ENCODE results near the gene MORC1.

- TF ChIP-seq CTCF (IDR thresholded peaks at IDR 0.05; ENCODE audit: low read length) (no peak), EZH2 (IDR thresholded peaks at IDR 0.05; ENCODE audit: borderline replicate concordance, low read length) (no peak)
Observed at GRCh38 chr3:109005443-109005842, 112.5 kb downstream of the MORC1 start.

Measured in OCI-LY1 (cell line).